Natural killer cell (primary cell): ENCODE data around the gene UGT2A3. TPM values are rescaled to one million over a fixed set of nuclear protein-coding genes. Genes with fewer than 3 reads are reported as not detected.

Source experiments
- ATAC-seq, 3 donors: fragments of 150-1000 bp in 2 of 3; fragments of 200-7000 bp in 1 of 3; cut with Tn5 transposase; 1 replicate in 1 of 3; 2 replicates in 2 of 3; pipeline ENCODE4 v1.10.0; 2021; ENCODE audit warnings: mild to moderate bottlenecking in 2 of 3, moderate library complexity in 2 of 3
- DNase-seq, 2 donors: peaks; one replicate each; pipeline versions ENCODE4 v3.0.0 to v3.0.0-alpha.2; 2013 to 2021; ENCODE audit warnings: mixed read lengths in 1 of 2
- H3K27ac ChIP-seq: one replicate; pipeline ENCODE4 v1.5.1; 2013; ENCODE audit warnings: mild to moderate bottlenecking, low read length
- H3K27me3 ChIP-seq: one replicate; pipeline ENCODE4 v1.6.1; 2013; ENCODE audit warnings: low read length; ENCODE audit not compliant: control insufficient read depth, insufficient read depth
- H3K36me3 ChIP-seq: one replicate; pipeline ENCODE4 v1.6.1; 2013; ENCODE audit warnings: low read length; ENCODE audit not compliant: control insufficient read depth, insufficient read depth
- H3K4me1 ChIP-seq: one replicate; pipeline ENCODE4 v1.6.1; 2013; ENCODE audit warnings: low read length; ENCODE audit not compliant: control insufficient read depth, insufficient read depth
- H3K4me3 ChIP-seq: one replicate; pipeline ENCODE4 v1.5.1; 2013; ENCODE audit warnings: low read length
- H3K9me3 ChIP-seq: one replicate; pipeline ENCODE4 v1.6.1; 2013; ENCODE audit warnings: low read length; ENCODE audit not compliant: control insufficient read depth, insufficient read depth
- H3K27ac Mint-ChIP-seq, 2 donors: one replicate each; pipeline ENCODE4 v1.8.0; 2022; ENCODE audit warnings: mild to moderate bottlenecking in 2 of 2, mixed read lengths in 2 of 2, moderate library complexity in 1 of 2
- H3K27me3 Mint-ChIP-seq, 2 donors: one replicate each; pipeline ENCODE4 v1.8.0; 2022; ENCODE audit warnings: low read depth in 2 of 2, mixed read lengths in 2 of 2
- H3K36me3 Mint-ChIP-seq: one replicate; pipeline ENCODE4 v1.8.0; 2022; ENCODE audit warnings: mixed read lengths
- H3K4me1 Mint-ChIP-seq, 2 donors: one replicate each; pipeline ENCODE4 v1.8.0; 2022; ENCODE audit warnings: mixed read lengths in 2 of 2
- H3K4me3 Mint-ChIP-seq: one replicate; pipeline ENCODE4 v1.8.0; 2022; ENCODE audit warnings: mild to moderate bottlenecking, moderate library complexity, mixed read lengths
- H3K9me3 Mint-ChIP-seq, 2 donors: one replicate each; pipeline ENCODE4 v1.8.0; 2022; ENCODE audit warnings: mixed read lengths in 2 of 2
- WGBS: methylation state at CpG from one replicate; pipeline ENCODE4 v1.1.7; 2013; ENCODE audit warnings: missing lambda C conversion rate; ENCODE audit not compliant: insufficient coverage; 5-methylcytosine and 5-hydroxymethylcytosine counted together
- intact Hi-C: fragments of 100-400 bp; cut with micrococcal nuclease; formaldehyde crosslinking; loops from one replicate; pipeline ENCODE4 v1.14.2; 2022
- total RNA-seq, 4 donors: library from RNA; stranded (reverse); fragments of 120-200 nt in 1 of 4; gene quantifications; one replicate each; pipeline versions ENCODE4 v1.2.3 to v1.2.4, GENCODE V29; 2013 to 2022
- TF ChIP-seq, protein P1 (sequence below): fragments of 200-600 bp; IDR thresholded peaks from one replicate; pipeline ENCODE4 v1.8.0; 2022; ENCODE audit warnings: antibody characterized with exemption

UGT2A3 gene
- total RNA-seq, 3 donors from 2014 or later (not counting 1 experiment from before 2014, with no cell fraction given): not detected

DNA sequence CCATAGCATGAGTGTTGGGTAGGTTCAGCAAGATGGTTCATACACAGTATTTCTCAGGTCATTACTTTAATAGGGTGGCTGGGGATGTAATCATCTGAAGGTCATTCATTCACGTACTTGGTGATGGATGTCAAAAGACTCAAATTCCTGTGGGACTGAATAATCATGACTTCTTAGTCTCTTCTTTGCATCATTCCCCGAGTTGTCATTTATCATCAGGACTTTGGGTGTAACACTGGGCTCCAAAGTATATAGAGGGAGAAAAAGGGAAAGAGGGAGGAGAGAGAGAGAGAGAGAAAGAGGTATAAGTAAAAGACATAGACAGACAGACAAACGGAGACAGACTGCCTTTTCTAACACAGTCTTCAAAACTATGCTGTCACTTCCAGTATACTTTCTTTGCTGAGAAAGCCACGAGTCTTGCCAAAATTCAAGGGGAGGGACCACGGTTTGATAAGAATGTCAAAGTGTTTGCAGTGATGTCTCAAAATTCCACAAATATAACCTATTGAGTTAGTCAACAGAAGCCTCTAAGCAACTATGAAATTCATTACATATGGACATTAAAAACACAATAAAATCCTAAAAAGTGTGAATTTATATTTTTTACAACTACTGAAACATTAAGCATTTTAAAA is 55.9 kb downstream of the UGT2A3 start:
- Mint-ChIP-seq H3K9me3 (peaks cover 4 to 7% of the 10 kb centered on the region in 2 donors), H3K4me1 (no peaks in the 10 kb centered on the region), H3K27me3 (no peaks in the 10 kb centered on the region), H3K36me3 (no peaks in the 10 kb centered on the region), H3K27ac (no peak overlapping the region), H3K4me3 (no peak overlapping the region)
- DNase-seq: no peak
- 79% methylated on average over 5 of the region's 5 CpGs for WGBS
- no peak for ATAC-seq
- no peak overlapping the region for H3K27ac ChIP-seq
- no peak overlapping the region for H3K4me3 ChIP-seq
- no peaks in the 10 kb centered on the region for H3K27me3 ChIP-seq
- no peaks in the 10 kb centered on the region for H3K36me3 ChIP-seq
- no peaks in the 10 kb centered on the region for H3K9me3 ChIP-seq
- TF ChIP-seq, protein P1, sequence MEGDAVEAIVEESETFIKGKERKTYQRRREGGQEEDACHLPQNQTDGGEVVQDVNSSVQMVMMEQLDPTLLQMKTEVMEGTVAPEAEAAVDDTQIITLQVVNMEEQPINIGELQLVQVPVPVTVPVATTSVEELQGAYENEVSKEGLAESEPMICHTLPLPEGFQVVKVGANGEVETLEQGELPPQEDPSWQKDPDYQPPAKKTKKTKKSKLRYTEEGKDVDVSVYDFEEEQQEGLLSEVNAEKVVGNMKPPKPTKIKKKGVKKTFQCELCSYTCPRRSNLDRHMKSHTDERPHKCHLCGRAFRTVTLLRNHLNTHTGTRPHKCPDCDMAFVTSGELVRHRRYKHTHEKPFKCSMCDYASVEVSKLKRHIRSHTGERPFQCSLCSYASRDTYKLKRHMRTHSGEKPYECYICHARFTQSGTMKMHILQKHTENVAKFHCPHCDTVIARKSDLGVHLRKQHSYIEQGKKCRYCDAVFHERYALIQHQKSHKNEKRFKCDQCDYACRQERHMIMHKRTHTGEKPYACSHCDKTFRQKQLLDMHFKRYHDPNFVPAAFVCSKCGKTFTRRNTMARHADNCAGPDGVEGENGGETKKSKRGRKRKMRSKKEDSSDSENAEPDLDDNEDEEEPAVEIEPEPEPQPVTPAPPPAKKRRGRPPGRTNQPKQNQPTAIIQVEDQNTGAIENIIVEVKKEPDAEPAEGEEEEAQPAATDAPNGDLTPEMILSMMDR: no peak
- H3K4me1 ChIP-seq: no peaks in the 10 kb centered on the region
- intact Hi-C loops: no loop called here

DNA sequence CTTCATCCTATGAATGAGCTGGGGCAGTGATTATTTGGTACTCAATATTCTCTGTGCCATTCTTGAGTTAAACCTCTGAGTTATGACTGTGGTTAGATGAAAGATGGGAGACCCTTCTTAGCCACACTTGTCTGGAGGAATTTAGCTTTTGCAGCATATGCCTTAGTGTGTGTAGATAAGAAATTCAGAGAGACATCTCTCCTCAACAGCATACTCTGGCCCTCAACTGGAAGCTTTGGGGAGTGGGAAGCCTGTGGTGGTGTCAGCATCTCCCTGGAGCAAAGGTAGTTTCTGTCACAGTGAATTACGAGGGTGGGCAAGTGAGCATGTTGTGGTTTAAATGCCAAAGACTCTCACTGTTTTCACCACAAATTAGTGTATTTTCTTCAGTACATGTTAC is 58.7 kb downstream of the UGT2A3 start:
- no CpG with 5 or more reads among the region's 1 CpG for WGBS
- Mint-ChIP-seq H3K9me3 (peaks cover 7 to 9% of the 10 kb centered on the region in 2 donors), H3K36me3 (no peaks in the 10 kb centered on the region), H3K27ac (no peak overlapping the region), H3K27me3 (no peaks in the 10 kb centered on the region), H3K4me1 (no peaks in the 10 kb centered on the region), H3K4me3 (no peak overlapping the region)
- Histone ChIP-seq H3K9me3 (no peaks in the 10 kb centered on the region), H3K27me3 (no peaks in the 10 kb centered on the region), H3K4me3 (no peak overlapping the region), H3K27ac (no peak overlapping the region), H3K36me3 (no peaks in the 10 kb centered on the region), H3K4me1 (no peaks in the 10 kb centered on the region)
- TF ChIP-seq, protein P1: no peak
- DNase-seq: no peak
- intact Hi-C loops: no loop called here
- no peak for ATAC-seq

DNA sequence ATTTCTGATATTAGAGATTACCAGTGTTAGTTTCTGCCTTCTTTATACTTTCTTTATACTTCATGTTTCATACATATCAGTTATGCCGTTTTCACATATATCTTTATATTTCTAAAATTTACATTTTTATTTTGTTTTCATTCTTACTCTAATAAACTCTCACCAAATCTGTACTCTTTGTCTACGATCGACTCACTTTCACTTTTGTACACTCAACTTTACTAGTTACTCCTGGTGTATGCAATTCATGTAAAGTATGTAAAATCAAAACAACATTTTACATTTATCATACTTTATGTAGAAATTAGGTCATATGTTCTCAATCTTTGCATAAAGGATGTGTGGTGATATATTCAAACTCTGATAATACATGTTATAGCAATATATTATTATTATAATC is 59.9 kb downstream of the UGT2A3 start:
- Mint-ChIP-seq H3K9me3 (peaks cover 9 to 10% of the 10 kb centered on the region in 2 donors), H3K27me3 (no peaks in the 10 kb centered on the region), H3K4me3 (no peak overlapping the region), H3K4me1 (no peaks in the 10 kb centered on the region), H3K36me3 (no peaks in the 10 kb centered on the region), H3K27ac (no peak overlapping the region)
- Histone ChIP-seq H3K4me3 (no peak overlapping the region), H3K27me3 (no peaks in the 10 kb centered on the region), H3K4me1 (no peaks in the 10 kb centered on the region), H3K9me3 (no peaks in the 10 kb centered on the region), H3K27ac (no peak overlapping the region), H3K36me3 (no peaks in the 10 kb centered on the region)
- TF ChIP-seq, protein P1: no peak
- 86% methylated on average over 1 of the region's 3 CpGs for WGBS
- no peak for DNase-seq
- no peak for ATAC-seq
- intact Hi-C loops: no loop called here

DNA sequence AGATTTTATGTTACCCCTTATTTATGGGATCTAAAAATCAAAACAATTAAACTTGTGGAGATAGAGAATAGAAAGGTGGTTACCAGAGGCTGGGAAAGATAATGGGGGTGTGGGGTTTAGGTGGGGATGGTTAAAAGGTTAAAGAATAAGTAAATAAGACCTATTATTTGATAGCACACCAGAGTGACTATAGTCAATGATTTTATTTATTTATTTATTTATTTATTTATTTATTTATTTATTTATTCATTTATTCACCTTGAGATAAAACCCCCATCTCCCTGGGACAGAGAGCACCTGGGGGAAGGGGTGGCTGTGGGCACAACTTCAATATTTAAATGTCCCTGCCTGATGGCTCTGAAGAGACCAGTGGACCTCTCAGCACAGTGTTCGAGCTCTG is 66.1 kb downstream of the UGT2A3 start:
- Mint-ChIP-seq H3K27me3 (no peaks in the 10 kb centered on the region), H3K4me1 (no peaks in the 10 kb centered on the region), H3K9me3 (peaks cover 2 to 6% of the 10 kb centered on the region in 2 donors), H3K36me3 (no peaks in the 10 kb centered on the region), H3K4me3 (no peak overlapping the region), H3K27ac (no peak overlapping the region)
- no peaks in the 10 kb centered on the region for H3K4me1 ChIP-seq
- H3K27ac ChIP-seq: no peak overlapping the region
- 63% methylated on average over 1 of the region's 1 CpG for WGBS
- intact Hi-C loops: no loop called here
- no peaks in the 10 kb centered on the region for H3K36me3 ChIP-seq
- H3K4me3 ChIP-seq: no peak overlapping the region
- ATAC-seq (no peak), DNase-seq (no peak)
- no peaks in the 10 kb centered on the region for H3K27me3 ChIP-seq
- TF ChIP-seq, protein P1: no peak
- H3K9me3 ChIP-seq: no peaks in the 10 kb centered on the region
